Heart right ventricle (tissue), 16 donors: Measurements from ENCODE around the gene ECHDC1. TPM values are rescaled to one million over a fixed set of nuclear protein-coding genes. Genes with fewer than 3 reads are reported as not detected.

Source experiments
- ATAC-seq, 8 donors: fragments of 200-7000 bp; cut with Tn5 transposase; one replicate each; pipeline ENCODE4 v1.9.1; 2020; ENCODE audit warnings: mild to moderate bottlenecking in 8 of 8, moderate library complexity in 8 of 8, moderate number of reproducible peaks in 1 of 8
- DNase-seq, 2 donors: peaks; one replicate each; pipeline ENCODE4 v3.0.0-alpha.2; 2020
- H3K27ac ChIP-seq, 10 donors: fragments of 200-600 bp; sonication (generic) in 2 of 10; one replicate each; pipeline versions ENCODE4 v1.5.0 to v1.8.0; 2020 to 2022; ENCODE audit warnings: mild to moderate bottlenecking in 3 of 10
- H3K27me3 ChIP-seq, 7 donors: fragments of 200-600 bp; one replicate each; pipeline ENCODE4 v1.8.0; 2021 to 2022; ENCODE audit warnings: mild to moderate bottlenecking in 2 of 7
- H3K36me3 ChIP-seq, 9 donors: fragments of 200-600 bp; sonication (generic) in 1 of 9; one replicate each; pipeline versions ENCODE4 v1.5.0 to v1.8.0; 2020 to 2022; ENCODE audit warnings: mild to moderate bottlenecking in 2 of 9
- H3K4me1 ChIP-seq, 9 donors: fragments of 200-600 bp; sonication (generic) in 1 of 9; one replicate each; pipeline versions ENCODE4 v1.5.0 to v1.8.0; 2020 to 2022; ENCODE audit warnings: mild to moderate bottlenecking in 4 of 9
- H3K4me3 ChIP-seq, 10 donors: fragments of 200-600 bp; sonication (generic) in 2 of 10; one replicate each; pipeline versions ENCODE4 v1.5.0 to v1.8.0; 2020 to 2022; ENCODE audit warnings: mild to moderate bottlenecking in 7 of 10, moderate library complexity in 2 of 10
- H3K9me3 ChIP-seq, 11 donors: fragments of 200-600 bp in 10 of 11; sonication (generic) in 2 of 11; one replicate each; pipeline versions ENCODE4 v1.5.0 to v1.8.0; 2013 to 2022; ENCODE audit warnings: mild to moderate bottlenecking in 2 of 11, control low read depth in 1 of 11, moderate library complexity in 1 of 11
- CTCF ChIP-seq, 9 donors: fragments of 200-600 bp; sonication (generic) in 2 of 9; IDR thresholded peaks; one replicate each; pipeline versions ENCODE4 v1.5.0 to v1.8.0; 2021 to 2022; ENCODE audit warnings: antibody characterized with exemption in 9 of 9, mild to moderate bottlenecking in 5 of 9, moderate library complexity in 1 of 9
- WGBS, 2 donors: extraction: QIAGEN DNeasy Blood & Tissue Kit; methylation state at CpG; one replicate each; pipeline ENCODE4 v1.1.7; 2013; ENCODE audit warnings: inconsistent platforms in 1 of 2; 5-methylcytosine and 5-hydroxymethylcytosine counted together
- intact Hi-C, 10 donors: fragments of 100-400 bp; cut with DNase I; formaldehyde crosslinking; loops; one replicate each; pipeline versions ENCODE4 v1.11.1 to v1.14.2; 2022
- polyA plus RNA-seq, 2 donors: library from polyadenylated mRNA; stranded (reverse); fragments of 200-250 nt; gene quantifications; one replicate each; pipeline ENCODE4 v1.2.3, GENCODE V29; 2013
- total RNA-seq, 10 donors: library from RNA; stranded (reverse); fragmentation: NEBNext Ultra II Directional in 3 of 10; extraction: Animal tissue kit (Norgen Biotek cat#: 25700) in 3 of 10; gene quantifications; one replicate each; pipeline versions ENCODE4 v1.2.1 to v1.2.4, GENCODE V29; 2021 to 2023
- donor health status: Arrhythmogenic right ventricular cardiomyopathy.
- donor health status: ischemic (EF 13 %, LVEDD 7.1; RV severe dilation, severe dysfunction).
- donor health status: healthy with polysubstance abuse.
- donor health status: DM: no; HTN: yes; CAD: no.
- donor health status: DM: no; HTN: no; CAD: no.
- donor health status: ischemic (EF 25% LVEDD 6.9; RV normal size, moderate dysfunction).
- donor health status: ischemic (EF 25% LVEDD 5.7; RV mildly dilated, moderate dysfunction).
- donor health status: healthy.
- donor health status: DM: yes; HTN: yes; CAD: no.
- donor health status: Ischemic cardiomyopathy.
- donor health status: ischemic (EF 35%, LVEDD 5.7; RV mildly dilated, moderate dysfunction).
- donor health status: nonischemic (EF 11% LVEDD 7.7; RV severe dilation, severe dysfunction).
- donor health status: DM: yes; HTN: yes; CAD: no.
- donor health status: PGD.
- donor health status: ischemic (EF 29% LVEDD 5.4; RV normal size, mild dysfunction).
- donor health status: nonischemic (EF 23%, LVEDD 6.1; RV moderate dilation, normal function).

ECHDC1 gene
- total and polyA plus RNA-seq, 12 donors, result 19.5 to 45.3 (median 37.1) TPM

- H3K9me3 ChIP-seq, result no peaks in the 10 kb centered on the region
- H3K4me1 ChIP-seq, result peaks cover 0 to 8% (median 0%) of the 10 kb centered on the region in 9 donors
- TF ChIP-seq CTCF (IDR thresholded peaks at IDR 0.05), result no peak
- H3K4me3 ChIP-seq, result no peak overlapping the region
- H3K27ac ChIP-seq, result no peak overlapping the region
- no peak for DNase-seq
- intact Hi-C loops, result no loop called here
- ATAC-seq, result no peak
- peaks cover 0 to 74% (median 8%) of the 10 kb centered on the region in 9 donors for H3K36me3 ChIP-seq
- no peaks in the 10 kb centered on the region for H3K27me3 ChIP-seq
These were observed 15.3 kb downstream of the ECHDC1 start for GRCh38 chr6:127328043-127328609.

GRCh38 chr6:127319686-127320085 lies 23.7 kb downstream of the ECHDC1 start:
- WGBS, 2 donors, result 100% methylated on average over 1 of the region's 1 CpG
- no peak for TF ChIP-seq CTCF (IDR thresholded peaks at IDR 0.05)
- no peaks in the 10 kb centered on the region for H3K9me3 ChIP-seq
- no peak overlapping the region for H3K27ac ChIP-seq
- peaks cover 0 to 90% (median under 1%) of the 10 kb centered on the region in 9 donors for H3K36me3 ChIP-seq
- intact Hi-C loops, result loop anchor here in 1 of 10 donors (10.0 kb wide), 1 partner anchor 95 kb away; no protein-coding TSS in a partner anchor
- DNase-seq, result no peak
- H3K4me1 ChIP-seq, result no peaks in the 10 kb centered on the region
- no peaks in the 10 kb centered on the region for H3K27me3 ChIP-seq
- no peak for ATAC-seq
- no peak overlapping the region for H3K4me3 ChIP-seq

DNA sequence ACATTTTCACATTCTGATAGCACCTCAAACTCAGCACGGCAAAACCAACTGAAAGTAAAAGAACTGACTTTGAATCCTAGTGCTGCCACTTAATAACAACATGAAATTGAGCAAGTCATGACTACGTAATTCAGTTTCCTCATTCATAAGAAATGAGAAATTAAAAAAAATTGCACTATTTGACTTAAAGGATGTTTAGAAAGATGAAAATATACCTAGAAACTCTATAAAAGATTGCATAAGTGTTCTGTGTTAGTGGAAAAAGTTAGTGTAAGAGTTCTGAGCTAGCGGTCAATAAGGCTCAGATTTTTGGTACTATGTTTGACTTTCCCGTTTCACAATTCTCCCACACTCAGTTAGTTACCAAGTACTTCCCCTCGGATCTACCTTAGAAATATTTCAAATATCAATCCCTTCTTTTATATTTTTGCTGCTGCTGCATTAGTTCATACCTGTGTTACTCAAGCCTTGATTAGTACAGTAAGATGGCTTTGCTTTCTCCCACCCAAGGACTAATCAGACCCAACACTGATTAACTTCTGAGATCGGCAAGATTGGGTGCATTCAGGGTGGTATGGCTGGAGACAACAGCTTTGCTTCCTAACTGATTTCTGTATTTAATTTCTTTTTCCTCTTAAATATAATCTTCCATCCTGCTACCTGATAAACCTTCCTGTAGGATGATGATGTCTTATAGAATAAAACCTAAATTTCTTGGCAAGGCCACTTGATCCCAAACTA lies 25.9 kb downstream of the ECHDC1 start:
- intact Hi-C loops, result loop anchor here in 1 of 10 donors (10.0 kb wide), 1 partner anchor 97 kb away; no protein-coding TSS in a partner anchor
- 73 to 77% methylated on average over 6 of the region's 6 CpGs for WGBS, 2 donors
- no peaks in the 10 kb centered on the region for H3K4me1 ChIP-seq
- H3K4me3 ChIP-seq, result peak overlapping the region in 1 of 10 donors; percentile 19
- no peaks in the 10 kb centered on the region for H3K27me3 ChIP-seq
- no peak for TF ChIP-seq CTCF (IDR thresholded peaks at IDR 0.05)
- no peak for DNase-seq
- H3K36me3 ChIP-seq, result peaks cover 0 to 94% (median 16%) of the 10 kb centered on the region in 9 donors
- peak overlapping the region in 1 of 10 donors; percentile 44 for H3K27ac ChIP-seq
- no peaks in the 10 kb centered on the region for H3K9me3 ChIP-seq
- ATAC-seq, result no peak

- intact Hi-C loops, result loop anchor here in 6 of 10 donors (10.0 kb wide), 4 partner anchors 109 to 239 kb away; no protein-coding TSS in a partner anchor
- Histone ChIP-seq H3K27me3 (no peaks in the 10 kb centered on the region), H3K4me3 (no peak overlapping the region), H3K36me3 (peaks cover 0 to 18% (median 0%) of the 10 kb centered on the region in 9 donors), H3K27ac (no peak overlapping the region), H3K4me1 (peaks cover 0 to 31% (median 21%) of the 10 kb centered on the region in 9 donors), H3K9me3 (peaks cover 0 to 33% (median 14%) of the 10 kb centered on the region in 11 donors)
- ATAC-seq (no peak), DNase-seq (no peak)
- no peak for TF ChIP-seq CTCF (IDR thresholded peaks at IDR 0.05)
- whole genome bisulfite sequencing, 2 donors, result 96 to 100% methylated on average over 1 of the region's 1 CpG
These were observed 37.7 kb downstream of the ECHDC1 start for GRCh38 chr6:127305741-127306140.
